Transverse colon (tissue), 4 donors: ENCODE measurements around the gene FBLN2. TPM values are rescaled to one million over a fixed set of nuclear protein-coding genes. Genes with fewer than 3 reads are reported as not detected.

Experiments used
- DNase-seq: peaks from one replicate; pipeline ENCODE4 v3.0.0-alpha.2; 2019
- H3K27ac ChIP-seq, 4 donors: fragments of 200-600 bp; sonication (generic); 2 replicates each; pipeline ENCODE4 v1.5.1; 2016 to 2018; ENCODE audit warnings: inconsistent platforms in 4 of 4
- H3K27me3 ChIP-seq: fragments of 200-600 bp; sonication (generic); 2 replicates; pipeline ENCODE4 v1.5.1; 2017; ENCODE audit warnings: inconsistent platforms
- H3K36me3 ChIP-seq, 4 donors: fragments of 200-600 bp; sonication (generic); 2 replicates each; pipeline ENCODE4 v1.5.1; 2017 to 2019; ENCODE audit warnings: inconsistent platforms in 4 of 4
- H3K4me1 ChIP-seq, 4 donors: fragments of 200-600 bp; sonication (generic); 2 replicates each; pipeline ENCODE4 v1.5.1; 2017 to 2020; ENCODE audit warnings: inconsistent platforms in 4 of 4
- H3K4me3 ChIP-seq, 4 donors: fragments of 200-600 bp; sonication (generic); 1 replicate in 1 of 4; 2 replicates in 3 of 4; pipeline versions ENCODE4 v1.5.1 to v1.6.1; 2017 to 2019; ENCODE audit warnings: inconsistent platforms in 4 of 4
- H3K9me3 ChIP-seq, 2 donors: fragments of 200-600 bp; sonication (generic); 2 replicates each; pipeline ENCODE4 v1.5.1; 2017 to 2019; ENCODE audit warnings: inconsistent platforms in 2 of 2
- CTCF ChIP-seq, 5 experiments: fragments of 200-600 bp in 3 of 5; fragments of 450-650 bp in 2 of 5; sonication (generic) in 3 of 5; IDR thresholded peaks; 1 replicate in 2 of 5; 2 replicates in 3 of 5; pipeline ENCODE4 v1.5.1; 2016 to 2017; ENCODE audit warnings: antibody characterized with exemption in 5 of 5, inconsistent platforms in 3 of 5, mild to moderate bottlenecking in 2 of 5, moderate library complexity in 1 of 5
- EP300 ChIP-seq: sonication (generic); formaldehyde crosslinking; IDR thresholded peaks from one replicate; pipeline ENCODE4 v1.6.1; 2017; ENCODE audit warnings: antibody characterized with exemption, low read depth
- POLR2A ChIP-seq: fragments of 450-650 bp; IDR thresholded peaks from one replicate; pipeline ENCODE4 v1.6.1; 2016; ENCODE audit warnings: antibody characterized with exemption, mild to moderate bottlenecking, moderate library complexity
- POLR2AphosphoS5 ChIP-seq, 3 donors: sonication (generic); formaldehyde crosslinking; IDR thresholded peaks; one replicate each; pipeline ENCODE4 v1.6.1; 2016; ENCODE audit warnings: antibody characterized with exemption in 3 of 3
- WGBS, 2 donors: methylation state at CpG; one replicate each; pipeline ENCODE4 v1.1.5; 2018; ENCODE audit warnings: low coverage in 1 of 2; 5-methylcytosine and 5-hydroxymethylcytosine counted together
- in situ Hi-C, 4 donors: fragments of 200-750 bp; cut with MboI; loops; one replicate each; pipeline versions ENCODE4 v1.15.0 to v1.15.1; 2017; ENCODE audit warnings: low sequenced_read_pairs in 3 of 4, low pct_ligation_motif_present in 1 of 4, low pct_unique_long_range_greater_than_20kb in 1 of 4
- intact Hi-C: fragments of 100-400 bp; cut with DNase I; formaldehyde crosslinking; loops from one replicate; pipeline ENCODE4 v1.15.1; 2023; ENCODE audit warnings: low total_unique reads
- total RNA-seq, 4 donors: library from RNA; depleted of rRNA; stranded (reverse); fragments of >200 nt; gene quantifications; one replicate each; pipeline ENCODE4 v1.1.0, GENCODE V29; 2016

FBLN2 gene
- total RNA-seq, 4 donors from 2014 or later, result 23.0 to 51.5 (median 31.4) TPM

DNA sequence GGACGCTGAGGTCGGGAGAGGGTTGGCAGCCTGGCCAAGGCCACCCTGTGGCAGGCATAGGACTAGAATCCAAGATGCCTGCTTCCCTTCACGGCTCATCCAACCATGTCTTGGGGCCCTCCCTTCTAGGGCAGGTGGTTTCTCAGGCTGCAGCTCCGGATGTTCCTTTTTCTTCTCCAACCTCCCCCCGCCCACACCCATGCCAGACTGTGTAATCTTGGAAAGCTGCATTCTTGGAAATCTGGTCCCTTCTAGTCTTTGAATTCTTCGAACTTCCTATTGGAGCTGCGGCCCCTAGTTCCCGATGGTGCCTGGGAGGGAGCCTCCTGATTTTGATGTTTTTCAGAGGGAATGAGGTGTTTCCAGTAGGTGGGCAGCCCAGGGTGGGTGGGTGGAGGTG, 109.8 kb downstream of the FBLN2 start:
- in situ Hi-C loops (loop anchor here in 2 of 4 donors (25.0 kb wide), 1 partner anchor 229 kb away; the partner anchor contains the start of gene WNT7A (in 2 of the 2)), intact Hi-C loops (no loop called here)
- Histone ChIP-seq H3K27me3 (peaks cover 46% of the 10 kb centered on the region), H3K9me3 (no peaks in the 10 kb centered on the region), H3K36me3 (no peaks in the 10 kb centered on the region), H3K4me1 (peaks cover 0 to 9% (median 1%) of the 10 kb centered on the region in 4 donors), H3K27ac (no peak overlapping the region), H3K4me3 (no peak overlapping the region)
- TF ChIP-seq POLR2A (no peak), POLR2AphosphoS5 (IDR thresholded peaks at IDR 0.05) (no peak), CTCF (IDR thresholded peaks at IDR 0.05) (no peak), EP300 (no peak)
- no peak for DNase-seq
- WGBS, 2 donors, result 64 to 70% methylated on average over 4 to 8 of the region's 8 CpGs

- Histone ChIP-seq H3K4me3 (no peak overlapping the region), H3K4me1 (peaks cover 0 to 9% (median 1%) of the 10 kb centered on the region in 4 donors), H3K27me3 (peaks cover 39% of the 10 kb centered on the region), H3K9me3 (no peaks in the 10 kb centered on the region), H3K36me3 (no peaks in the 10 kb centered on the region), H3K27ac (no peak overlapping the region)
- DNase-seq, result no peak
- TF ChIP-seq CTCF (IDR thresholded peaks at IDR 0.05) (no peak), EP300 (no peak), POLR2A (no peak), POLR2AphosphoS5 (IDR thresholded peaks at IDR 0.05) (no peak)
- in situ Hi-C loops (loop anchor here in 2 of 4 donors (25.0 kb wide), 1 partner anchor 228 kb away; the partner anchor contains the start of gene WNT7A (in 2 of the 2)), intact Hi-C loops (no loop called here)
- 63 to 73% methylated on average over 8 to 12 of the region's 12 CpGs for WGBS, 2 donors
Observed at GRCh38 chr3:13659221-13659969, 110.5 kb downstream of the FBLN2 start.

- H3K27me3 ChIP-seq, result peaks cover 30% of the 10 kb centered on the region
- H3K36me3 ChIP-seq, result no peaks in the 10 kb centered on the region
- 82% methylated on average over 3 of the region's 3 CpGs; no CpG with 5 or more reads in 1 of the 2 donors for WGBS, 2 donors
- no peak for TF ChIP-seq POLR2AphosphoS5 (IDR thresholded peaks at IDR 0.05)
- no peak for TF ChIP-seq POLR2A
- TF ChIP-seq CTCF (IDR thresholded peaks at IDR 0.05), result no peak
- H3K9me3 ChIP-seq, result no peaks in the 10 kb centered on the region
- H3K27ac ChIP-seq, result no peak overlapping the region
- peaks cover 0 to 4% (median 0%) of the 10 kb centered on the region in 4 donors for H3K4me1 ChIP-seq
- no peak overlapping the region for H3K4me3 ChIP-seq
- intact Hi-C loops, result no loop called here
- DNase-seq, result no peak
- in situ Hi-C loops, result loop anchor here in 2 of 4 donors (25.0 kb wide), 1 partner anchor 227 kb away; the partner anchor contains the start of gene WNT7A (in 2 of the 2)
Observed at GRCh38 chr3:13660042-13660874, 111.3 kb downstream of the FBLN2 start.

GRCh38 chr3:13661121-13661520, 112.2 kb downstream of the FBLN2 start:
- Histone ChIP-seq H3K36me3 (no peaks in the 10 kb centered on the region), H3K4me3 (no peak overlapping the region), H3K27me3 (peaks cover 25% of the 10 kb centered on the region), H3K27ac (no peak overlapping the region), H3K9me3 (no peaks in the 10 kb centered on the region), H3K4me1 (peaks cover 0 to 4% (median 0%) of the 10 kb centered on the region in 4 donors)
- intact Hi-C loops (no loop called here), in situ Hi-C loops (loop anchor here in 2 of 4 donors (25.0 kb wide), 1 partner anchor 226 kb away; the partner anchor contains the start of gene WNT7A (in 2 of the 2))
- WGBS, 2 donors, result 71% methylated on average over 15 of the region's 16 CpGs; no CpG with 5 or more reads in 1 of the 2 donors
- TF ChIP-seq CTCF (IDR thresholded peaks at IDR 0.05) (no peak), POLR2AphosphoS5 (IDR thresholded peaks at IDR 0.05) (no peak), POLR2A (no peak), EP300 (no peak)
- no peak for DNase-seq
